Thyroid gland (tissue), 4 donors: ENCODE results near the gene GLT8D1.

ENCODE experiments used
- CTCF ChIP-seq, 6 experiments: fragments of 200-600 bp in 3 of 6; fragments of 450-650 bp in 3 of 6; sonication (generic) in 3 of 6; IDR thresholded peaks; one replicate each; pipeline ENCODE4 v1.5.1; 2016 to 2019; ENCODE audit warnings: antibody characterized with exemption in 6 of 6, mild to moderate bottlenecking in 2 of 6, inconsistent platforms in 1 of 6, moderate library complexity in 1 of 6
- POLR2A ChIP-seq, 2 donors: fragments of 450-650 bp; IDR thresholded peaks; one replicate each; pipeline ENCODE4 v1.6.1; 2017; ENCODE audit warnings: antibody characterized with exemption in 2 of 2, mild to moderate bottlenecking in 2 of 2, moderate library complexity in 1 of 2

GRCh38 chr3:52684184-52684583 is 21.4 kb downstream of the GLT8D1 start:
- TF ChIP-seq POLR2A (IDR thresholded peaks at IDR 0.05) = no peak
- no peak for TF ChIP-seq CTCF (IDR thresholded peaks at IDR 0.05)
